Activated CD8-positive, alpha-beta memory T cell treated with anti-CD3 and anti-CD28 coated beads for 4 hours (primary cell): ENCODE results near the gene PAK3.

Experiments used
- DNase-seq, 2 donors: peaks; one replicate each; pipeline ENCODE4 v3.0.0-alpha.2; 2020; ENCODE audit warnings: low read depth in 2 of 2

The PAK3 gene

DNA sequence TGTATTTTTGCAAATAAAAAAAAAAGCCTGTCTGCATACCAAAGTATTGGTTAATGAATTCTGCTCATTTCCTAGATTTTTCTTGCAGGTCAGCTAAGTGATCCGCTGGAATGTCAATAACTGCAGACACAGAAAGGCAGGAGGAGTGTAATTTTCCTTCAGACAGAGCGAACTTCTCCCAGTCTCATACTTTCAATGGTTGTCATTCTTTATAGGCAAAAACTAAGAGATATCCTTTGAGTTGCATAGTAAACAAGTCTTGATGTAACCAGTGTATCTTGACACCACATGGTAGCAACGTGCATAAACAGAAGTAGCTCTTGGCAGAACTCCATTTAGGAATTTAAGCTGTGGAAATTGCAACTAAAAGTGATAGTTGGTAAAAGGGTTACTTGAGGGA, 166.1 kb downstream of the PAK3 start:
- no peak for DNase-seq

DNA sequence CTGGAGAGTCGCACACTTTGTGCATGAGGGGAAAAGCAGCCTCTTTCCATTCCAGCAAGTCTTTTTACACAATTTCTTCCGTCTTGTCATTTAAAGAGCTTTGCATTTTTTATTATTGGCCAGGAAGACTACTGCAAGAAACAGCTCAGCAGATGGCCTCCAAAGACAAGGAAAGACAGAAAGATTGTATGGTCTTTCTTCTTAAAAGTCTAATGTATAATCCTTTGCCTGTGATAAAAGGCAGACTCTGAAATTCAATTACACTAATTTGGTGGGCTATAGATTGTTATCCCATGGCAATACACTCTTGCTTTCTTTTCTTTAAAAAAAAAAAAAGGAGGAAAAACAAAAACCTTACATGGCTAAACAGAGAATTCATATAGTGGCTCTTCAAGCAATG, 168.4 kb downstream of the PAK3 start:
- no peak for DNase-seq

GRCh38 chrX:111265486-111265885, 169.5 kb downstream of the PAK3 start:
- no peak for DNase-seq

GRCh38 chrX:111268506-111268905, 172.5 kb downstream of the PAK3 start:
- DNase-seq = no peak

DNA sequence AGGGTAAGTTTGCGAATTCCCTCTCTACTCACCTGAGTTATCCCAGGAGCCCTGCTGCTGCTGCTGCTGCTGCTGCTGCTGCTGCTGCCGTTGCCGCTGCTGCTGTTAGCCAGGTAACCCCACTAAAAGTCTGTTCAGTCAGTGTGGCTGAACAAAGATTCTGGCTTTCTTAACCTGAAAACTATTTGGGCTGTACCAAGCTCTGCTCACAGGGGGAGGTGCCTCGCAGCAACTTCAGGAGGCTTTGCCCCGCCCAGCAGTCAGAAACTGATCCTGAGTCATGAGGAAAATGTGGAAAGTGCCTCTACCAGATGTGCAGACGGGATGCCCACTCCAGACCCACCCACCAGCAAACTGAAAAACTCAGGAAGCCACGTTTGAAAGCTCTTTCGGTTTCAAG, 174.3 kb downstream of the PAK3 start, which contains the start of gene CAPN6:
Gene CAPN6, minus strand, starts transcription at position 145 of the 400 bp plus-strand sequence. CDS start 6,547 bp downstream, outside the sequence.
- DNase-seq = no peak
